ENCODE measurements around the gene PLAAT4. TPM values are rescaled to one million over a fixed set of nuclear protein-coding genes. Genes with fewer than 3 reads are reported as not detected.

PLAAT4 gene
- total RNA-seq, 1 experiment from 2014 or later, result 0.52 TPM

DNA sequence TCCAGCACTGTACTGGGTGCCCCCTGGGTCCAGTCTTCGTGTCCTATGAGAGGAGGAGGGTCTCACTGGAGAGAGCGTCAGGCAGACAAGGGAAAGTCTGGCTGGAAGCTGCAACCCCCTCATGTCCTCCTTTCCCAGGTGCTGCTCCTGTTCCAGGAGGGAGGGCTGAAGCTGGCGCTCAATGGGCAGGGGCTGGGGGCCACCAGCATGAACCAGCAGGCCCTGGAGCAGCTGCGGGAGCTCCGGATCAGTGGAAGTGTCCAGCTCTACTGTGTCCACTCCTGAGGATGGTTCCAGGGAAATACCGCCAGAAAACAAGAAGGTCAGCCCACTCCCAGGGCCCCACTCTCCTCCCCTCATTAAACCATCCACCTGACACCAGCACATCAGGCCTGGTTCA, 20.5 kb upstream of the PLAAT4 start:
- Histone ChIP-seq H3K4me2 (ENCODE audit: low read length) (no peak overlapping the region), H3K9me3 (ENCODE audit: control insufficient read depth in 1 of 2, insufficient read depth in 1 of 2, low read depth in 1 of 2, low read length in 2 of 2) (no peaks in the 10 kb centered on the region), H3K27me3 (ENCODE audit: insufficient read depth, low read length) (no peaks in the 10 kb centered on the region), H4K20me1 (ENCODE audit: insufficient read depth) (no peaks in the 10 kb centered on the region), H3K9ac (ENCODE audit: low read length) (no peak overlapping the region), H3K27ac (ENCODE audit: low read depth, low read length) (no peak overlapping the region), H3K36me3 (ENCODE audit: control insufficient read depth in 1 of 2, insufficient read depth in 2 of 2, low read length in 2 of 2) (no peaks in the 10 kb centered on the region), H3K4me3 (replicated peaks in 1 of 2; ENCODE audit: low read depth in 1 of 2, low read length in 2 of 2) (no peak overlapping the region), H3K79me2 (ENCODE audit: insufficient read depth, low read length) (no peaks in the 10 kb centered on the region), H3K9me2 (ENCODE audit: insufficient read depth) (no peaks in the 10 kb centered on the region), H2AFZ (ENCODE audit: low read depth, low read length, poor library complexity, severe bottlenecking) (no peak overlapping the region), H3K4me1 (ENCODE audit: control insufficient read depth in 1 of 2, insufficient read depth in 2 of 2, low read length in 2 of 2) (no peaks in the 10 kb centered on the region)
- DNase-seq (ENCODE audit: low read depth, low spot score) (no peak), ATAC-seq (no peak)
- intact Hi-C loops (cut with micrococcal nuclease), result no loop called here
- TF ChIP-seq CBX3 (IDR thresholded peaks at IDR 0.05; ENCODE audit: low read depth) (no peak), ZNF274 (IDR thresholded peaks at IDR 0.05; ENCODE audit: low read depth, low read length) (no peak), SIN3A (IDR thresholded peaks at IDR 0.05; ENCODE audit: low read depth) (no peak), MAX (IDR thresholded peaks at IDR 0.05) (no peak), POLR2AphosphoS5 (IDR thresholded peaks at IDR 0.05; ENCODE audit: low read depth, low read length) (no peak), SRF (IDR thresholded peaks at IDR 0.05; ENCODE audit: low read depth) (no peak), CEBPB (IDR thresholded peaks at IDR 0.05; ENCODE audit: low read depth) (no peak), RAD21 (IDR thresholded peaks at IDR 0.05; ENCODE audit: low read depth) (no peak), EGR1 (IDR thresholded peaks at IDR 0.05; ENCODE audit: low read depth) (no peak), YY1 (IDR thresholded peaks at IDR 0.05; ENCODE audit: extremely low read depth, insufficient replicate concordance, low read depth, low read length) (no peak)
- no TSS peak for BruUV-seq (replicated peaks)
- RAD21 ChIA-PET (ENCODE audit: low non-redundant PET in 1 of 2, low total read pairs in 2 of 2, uncharacterized antibody in 2 of 2, unreplicated experiment in 2 of 2), result no interaction called here
- CTCF ChIA-PET, result interaction anchor here (1.6 kb wide), 1 partner anchor 37 kb away, joined by 3 read pairs; no protein-coding TSS in a partner anchor
- POLR2A ChIA-PET, result interaction anchor here (0.6 kb wide), 1 partner anchor 575 kb away, joined by 3 read pairs; no protein-coding TSS in a partner anchor

GRCh38 chr11:63517156-63517555, 19.5 kb upstream of the PLAAT4 start:
- H3K79me2 ChIP-seq (ENCODE audit: insufficient read depth, low read length), result no peaks in the 10 kb centered on the region
- H3K27me3 ChIP-seq (ENCODE audit: insufficient read depth, low read length), result no peaks in the 10 kb centered on the region
- ChIA-PET POLR2A (no interaction called here), RAD21 (ENCODE audit: low non-redundant PET in 1 of 2, low total read pairs in 2 of 2, uncharacterized antibody in 2 of 2, unreplicated experiment in 2 of 2) (no interaction called here), CTCF (no interaction called here)
- H3K27ac ChIP-seq (ENCODE audit: low read depth, low read length), result no peak overlapping the region
- H3K9me2 ChIP-seq (ENCODE audit: insufficient read depth), result no peaks in the 10 kb centered on the region
- no peaks in the 10 kb centered on the region for H3K4me1 ChIP-seq (ENCODE audit: control insufficient read depth in 1 of 2, insufficient read depth in 2 of 2, low read length in 2 of 2)
- DNase-seq (ENCODE audit: low read depth, low spot score) (no peak), ATAC-seq (no peak)
- intact Hi-C loops (cut with micrococcal nuclease), result no loop called here
- H3K9ac ChIP-seq (ENCODE audit: low read length), result no peak overlapping the region
- no peak overlapping the region for H3K4me3 ChIP-seq (replicated peaks in 1 of 2; ENCODE audit: low read depth in 1 of 2, low read length in 2 of 2)
- H3K36me3 ChIP-seq (ENCODE audit: control insufficient read depth in 1 of 2, insufficient read depth in 2 of 2, low read length in 2 of 2), result no peaks in the 10 kb centered on the region
- BruUV-seq (replicated peaks), result no TSS peak
- no peaks in the 10 kb centered on the region for H4K20me1 ChIP-seq (ENCODE audit: insufficient read depth)
- no peaks in the 10 kb centered on the region for H3K9me3 ChIP-seq (ENCODE audit: control insufficient read depth in 1 of 2, insufficient read depth in 1 of 2, low read depth in 1 of 2, low read length in 2 of 2)
- no peak overlapping the region for H2AFZ ChIP-seq (ENCODE audit: low read depth, low read length, poor library complexity, severe bottlenecking)
- no peak overlapping the region for H3K4me2 ChIP-seq (ENCODE audit: low read length)
- TF ChIP-seq, protein P1, sequence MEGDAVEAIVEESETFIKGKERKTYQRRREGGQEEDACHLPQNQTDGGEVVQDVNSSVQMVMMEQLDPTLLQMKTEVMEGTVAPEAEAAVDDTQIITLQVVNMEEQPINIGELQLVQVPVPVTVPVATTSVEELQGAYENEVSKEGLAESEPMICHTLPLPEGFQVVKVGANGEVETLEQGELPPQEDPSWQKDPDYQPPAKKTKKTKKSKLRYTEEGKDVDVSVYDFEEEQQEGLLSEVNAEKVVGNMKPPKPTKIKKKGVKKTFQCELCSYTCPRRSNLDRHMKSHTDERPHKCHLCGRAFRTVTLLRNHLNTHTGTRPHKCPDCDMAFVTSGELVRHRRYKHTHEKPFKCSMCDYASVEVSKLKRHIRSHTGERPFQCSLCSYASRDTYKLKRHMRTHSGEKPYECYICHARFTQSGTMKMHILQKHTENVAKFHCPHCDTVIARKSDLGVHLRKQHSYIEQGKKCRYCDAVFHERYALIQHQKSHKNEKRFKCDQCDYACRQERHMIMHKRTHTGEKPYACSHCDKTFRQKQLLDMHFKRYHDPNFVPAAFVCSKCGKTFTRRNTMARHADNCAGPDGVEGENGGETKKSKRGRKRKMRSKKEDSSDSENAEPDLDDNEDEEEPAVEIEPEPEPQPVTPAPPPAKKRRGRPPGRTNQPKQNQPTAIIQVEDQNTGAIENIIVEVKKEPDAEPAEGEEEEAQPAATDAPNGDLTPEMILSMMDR (IDR thresholded peaks at IDR 0.05 in 2 of 3, conservative IDR thresholded peaks at IDR 0.05 in 1 of 3; ENCODE audit: borderline replicate concordance in 1 of 3, insufficient read depth in 1 of 3, low read depth in 2 of 3, low read length in 2 of 3), result no peak
- TF ChIP-seq, protein P2, sequence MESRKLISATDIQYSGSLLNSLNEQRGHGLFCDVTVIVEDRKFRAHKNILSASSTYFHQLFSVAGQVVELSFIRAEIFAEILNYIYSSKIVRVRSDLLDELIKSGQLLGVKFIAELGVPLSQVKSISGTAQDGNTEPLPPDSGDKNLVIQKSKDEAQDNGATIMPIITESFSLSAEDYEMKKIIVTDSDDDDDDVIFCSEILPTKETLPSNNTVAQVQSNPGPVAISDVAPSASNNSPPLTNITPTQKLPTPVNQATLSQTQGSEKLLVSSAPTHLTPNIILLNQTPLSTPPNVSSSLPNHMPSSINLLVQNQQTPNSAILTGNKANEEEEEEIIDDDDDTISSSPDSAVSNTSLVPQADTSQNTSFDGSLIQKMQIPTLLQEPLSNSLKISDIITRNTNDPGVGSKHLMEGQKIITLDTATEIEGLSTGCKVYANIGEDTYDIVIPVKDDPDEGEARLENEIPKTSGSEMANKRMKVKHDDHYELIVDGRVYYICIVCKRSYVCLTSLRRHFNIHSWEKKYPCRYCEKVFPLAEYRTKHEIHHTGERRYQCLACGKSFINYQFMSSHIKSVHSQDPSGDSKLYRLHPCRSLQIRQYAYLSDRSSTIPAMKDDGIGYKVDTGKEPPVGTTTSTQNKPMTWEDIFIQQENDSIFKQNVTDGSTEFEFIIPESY (IDR thresholded peaks at IDR 0.05; ENCODE audit: extremely low read depth, insufficient replicate concordance, low read length), result no peak
- TF ChIP-seq, protein P3, sequence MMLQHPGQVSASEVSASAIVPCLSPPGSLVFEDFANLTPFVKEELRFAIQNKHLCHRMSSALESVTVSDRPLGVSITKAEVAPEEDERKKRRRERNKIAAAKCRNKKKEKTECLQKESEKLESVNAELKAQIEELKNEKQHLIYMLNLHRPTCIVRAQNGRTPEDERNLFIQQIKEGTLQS (IDR thresholded peaks at IDR 0.05), result no peak
- TF ChIP-seq SP1 (IDR thresholded peaks at IDR 0.05; ENCODE audit: low read depth), result no peak
- no peak for TF ChIP-seq YY1 (IDR thresholded peaks at IDR 0.05; ENCODE audit: extremely low read depth, insufficient replicate concordance, low read depth, low read length)
- TF ChIP-seq CBX3 (IDR thresholded peaks at IDR 0.05; ENCODE audit: low read depth), result no peak
- TF ChIP-seq CEBPB (IDR thresholded peaks at IDR 0.05; ENCODE audit: low read depth), result no peak
- no peak for TF ChIP-seq ZNF274 (IDR thresholded peaks at IDR 0.05; ENCODE audit: low read depth, low read length)
- TF ChIP-seq JUND (IDR thresholded peaks at IDR 0.05), result no peak
- no peak for TF ChIP-seq ZFX (IDR thresholded peaks at IDR 0.05)
- TF ChIP-seq TCF7L2 (IDR thresholded peaks at IDR 0.05; ENCODE audit: borderline replicate concordance, extremely low read depth, insufficient read depth, insufficient read length), result no peak
